ENCODE data around the gene NOP58. TPM values are rescaled to one million over a fixed set of nuclear protein-coding genes. Genes with fewer than 3 reads are reported as not detected.
"Not testable (repeated sequence)": the region's sequence is repeated elsewhere in the genome, so short reads cannot be mapped to it uniquely, and the experiment has no call there.

Gene NOP58
- total RNA-seq, 4 donors from 2014 or later = 37.2 to 177 (median 82.1) TPM

GRCh38 chr2:202251494-202251893 lies 14.1 kb upstream of the NOP58 start:
- TF ChIP-seq CTCF (IDR thresholded peaks at IDR 0.05) = no peak
- DNase-seq (ENCODE audit: low spot score) (no peak), ATAC-seq (ENCODE audit: low FRiP score) (no peak)

- no peak for TF ChIP-seq CTCF (IDR thresholded peaks at IDR 0.05)
- ATAC-seq (ENCODE audit: low FRiP score) = no peak
- DNase-seq (ENCODE audit: low spot score) = no peak
Measured at GRCh38 chr2:202261531-202261930, 4.0 kb upstream of the NOP58 start.

- TF ChIP-seq CTCF (IDR thresholded peaks at IDR 0.05) = no peak
- ATAC-seq (ENCODE audit: low FRiP score) (no peak), DNase-seq (ENCODE audit: low spot score) (no peak)
Measured at GRCh38 chr2:202267495-202267894, 1.9 kb downstream of the NOP58 start.

GRCh38 chr2:202269585-202269984 lies 4.0 kb downstream of the NOP58 start:
- no peak for ATAC-seq (ENCODE audit: low FRiP score)

GRCh38 chr2:202270487-202270886 lies 4.9 kb downstream of the NOP58 start:
- ATAC-seq (ENCODE audit: low FRiP score) = no peak
- no peak for TF ChIP-seq CTCF (IDR thresholded peaks at IDR 0.05)
- DNase-seq (ENCODE audit: low spot score) = no peak

More at GRCh38 chr2:202269585-202269984, 4.0 kb downstream of the NOP58 start:
- TF ChIP-seq CTCF (IDR thresholded peaks at IDR 0.05) = no peak
- no peak for DNase-seq (ENCODE audit: low spot score)

- DNase-seq (ENCODE audit: low spot score); ATAC-seq (ENCODE audit: low FRiP score): not testable (repeated sequence)
Measured at GRCh38 chr2:202276078-202276720, 10.6 kb downstream of the NOP58 start.

GRCh38 chr2:202278036-202278760 lies 12.6 kb downstream of the NOP58 start:
- ATAC-seq (ENCODE audit: low FRiP score) = peak; percentile 46
- no peak for TF ChIP-seq CTCF (IDR thresholded peaks at IDR 0.05)
- no peak for DNase-seq (ENCODE audit: low spot score)

Data from omental fat pad (tissue), 4 donors.